ENCODE measurements around the gene BABAM2.

- TF ChIP-seq FOS (IDR thresholded peaks at IDR 0.05; ENCODE audit: borderline replicate concordance, extremely low read depth, insufficient read length), result no peak
- TF ChIP-seq CTCF (IDR thresholded peaks at IDR 0.05 in 2 of 3, conservative IDR thresholded peaks at IDR 0.05 in 1 of 3; ENCODE audit: control insufficient read depth in 2 of 3, extremely low read depth in 1 of 3, insufficient read depth in 1 of 3, low read depth in 3 of 3, low read length in 3 of 3), result no peak
- no peak for TF ChIP-seq HDAC6 (IDR thresholded peaks at IDR 0.05; ENCODE audit: unreplicated experiment)
- TF ChIP-seq ESRRA (IDR thresholded peaks at IDR 0.05; ENCODE audit: low read length), result no peak
- TF ChIP-seq SP1 (IDR thresholded peaks at IDR 0.05; ENCODE audit: low read depth, low read length), result no peak
- no peak for TF ChIP-seq ZNF384 (IDR thresholded peaks at IDR 0.05; ENCODE audit: borderline replicate concordance, low read depth, low read length)
- no peak for TF ChIP-seq YY1 (IDR thresholded peaks at IDR 0.05; ENCODE audit: low read depth, low read length)
Measured at GRCh38 chr2:27931361-27931950, 40.9 kb downstream of the BABAM2 start.
